ENCODE results near the gene COLGALT1.

Gene COLGALT1

GRCh38 chr19:17519967-17520366 is 35.5 kb upstream of the COLGALT1 start:
- H4K20me1 ChIP-seq (ENCODE audit: insufficient read depth) = no peaks in the 10 kb centered on the region
- no peak for TF ChIP-seq CTCF (conservative IDR thresholded peaks at IDR 0.05; ENCODE audit: low read depth, low read length)
- H3K36me3 ChIP-seq (ENCODE audit: insufficient read depth) = no peaks in the 10 kb centered on the region
- no peak overlapping the region for H3K4me3 ChIP-seq (IDR thresholded peaks at IDR 0.05; ENCODE audit: insufficient read depth, low read depth, low read length)
- peaks cover 6% of the 10 kb centered on the region; the same call in 1 of the 2 replicates for H3K27me3 ChIP-seq (ENCODE audit: insufficient read depth, low read depth)
- peaks cover 17% of the 10 kb centered on the region for H3K4me1 ChIP-seq (ENCODE audit: low read depth, poor library complexity, severe bottlenecking)
- H2AFZ ChIP-seq (ENCODE audit: low read depth) = no peak overlapping the region
- no peaks in the 10 kb centered on the region for H3K79me2 ChIP-seq (ENCODE audit: insufficient read depth, low read depth)
- H3K4me2 ChIP-seq = no peak overlapping the region
- H3K9ac ChIP-seq = no peak overlapping the region
- no peak overlapping the region for H3K27ac ChIP-seq

- Histone ChIP-seq H3K4me1 (ENCODE audit: low read depth, poor library complexity, severe bottlenecking) (peaks cover 21% of the 10 kb centered on the region), H3K27me3 (ENCODE audit: insufficient read depth, low read depth) (peaks cover 14% of the 10 kb centered on the region; the same call in 1 of the 2 replicates), H2AFZ (ENCODE audit: low read depth) (no peak overlapping the region), H3K9ac (no peak overlapping the region), H3K4me3 (IDR thresholded peaks at IDR 0.05; ENCODE audit: insufficient read depth, low read depth, low read length) (no peak overlapping the region), H3K27ac (no peak overlapping the region), H3K36me3 (ENCODE audit: insufficient read depth) (no peaks in the 10 kb centered on the region), H3K79me2 (ENCODE audit: insufficient read depth, low read depth) (no peaks in the 10 kb centered on the region), H3K4me2 (no peak overlapping the region), H4K20me1 (ENCODE audit: insufficient read depth) (no peaks in the 10 kb centered on the region)
- no peak for TF ChIP-seq CTCF (conservative IDR thresholded peaks at IDR 0.05; ENCODE audit: low read depth, low read length)
Measured at GRCh38 chr19:17520865-17521264, 34.6 kb upstream of the COLGALT1 start.

GRCh38 chr19:17522988-17523872 is 32.2 kb upstream of the COLGALT1 start:
- Histone ChIP-seq H3K4me1 (ENCODE audit: low read depth, poor library complexity, severe bottlenecking) (peaks cover 35% of the 10 kb centered on the region), H3K79me2 (ENCODE audit: insufficient read depth, low read depth) (no peaks in the 10 kb centered on the region), H3K4me2 (peak overlapping the region; percentile 68; the same call in 1 of the 2 replicates), H3K36me3 (ENCODE audit: insufficient read depth) (no peaks in the 10 kb centered on the region), H3K4me3 (IDR thresholded peaks at IDR 0.05; ENCODE audit: insufficient read depth, low read depth, low read length) (no peak overlapping the region), H2AFZ (ENCODE audit: low read depth) (peak overlapping the region; percentile 19; the same call in 1 of the 2 replicates), H4K20me1 (ENCODE audit: insufficient read depth) (no peaks in the 10 kb centered on the region), H3K27ac (no peak overlapping the region), H3K27me3 (ENCODE audit: insufficient read depth, low read depth) (peaks cover 36% of the 10 kb centered on the region), H3K9ac (no peak overlapping the region)
- no peak for TF ChIP-seq CTCF (conservative IDR thresholded peaks at IDR 0.05; ENCODE audit: low read depth, low read length)

GRCh38 chr19:17524651-17525050 is 30.8 kb upstream of the COLGALT1 start:
- Histone ChIP-seq H2AFZ (ENCODE audit: low read depth) (no peak overlapping the region), H3K27me3 (ENCODE audit: insufficient read depth, low read depth) (peaks cover 49% of the 10 kb centered on the region), H3K4me3 (IDR thresholded peaks at IDR 0.05; ENCODE audit: insufficient read depth, low read depth, low read length) (no peak overlapping the region), H4K20me1 (ENCODE audit: insufficient read depth) (no peaks in the 10 kb centered on the region), H3K9ac (no peak overlapping the region), H3K4me1 (ENCODE audit: low read depth, poor library complexity, severe bottlenecking) (peaks cover 37% of the 10 kb centered on the region), H3K27ac (no peak overlapping the region), H3K79me2 (ENCODE audit: insufficient read depth, low read depth) (no peaks in the 10 kb centered on the region), H3K36me3 (ENCODE audit: insufficient read depth) (no peaks in the 10 kb centered on the region), H3K4me2 (no peak overlapping the region)
- TF ChIP-seq CTCF (conservative IDR thresholded peaks at IDR 0.05; ENCODE audit: low read depth, low read length) = no peak
